ENCODE results near the gene ACY1. TPM values are rescaled to one million over a fixed set of nuclear protein-coding genes. Genes with fewer than 3 reads are reported as not detected.

ACY1 gene
- polyA plus RNA-seq, 1 of the 3 experiments (the other 2 are of a cell fraction), result 93.0 TPM

DNA sequence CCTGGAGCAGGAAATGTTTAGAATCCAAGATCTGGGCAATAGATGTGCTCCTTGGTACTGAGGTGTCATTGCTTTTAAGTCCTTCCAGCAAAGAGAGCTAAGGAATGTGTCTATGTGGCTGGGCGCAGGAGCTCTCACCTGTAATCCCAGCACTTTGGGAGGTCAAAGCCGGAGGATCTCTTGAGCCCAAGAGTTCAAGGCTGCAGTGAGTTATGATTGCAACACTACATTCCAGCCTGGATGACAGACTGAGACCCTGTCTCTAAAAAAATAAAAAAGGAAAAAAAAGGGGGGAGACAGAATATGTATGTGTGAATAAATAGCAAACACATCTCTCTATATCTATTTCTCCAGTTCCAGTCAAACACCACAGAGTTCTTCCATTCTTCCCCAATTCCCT is 32.4 kb upstream of the ACY1 start:
- Histone ChIP-seq H4K20me1 (ENCODE audit: insufficient read depth) (no peaks in the 10 kb centered on the region), H3F3A (replicated peaks; ENCODE audit: insufficient read depth) (peaks cover 15% of the 10 kb centered on the region), H3K79me2 (ENCODE audit: insufficient read depth) (no peaks in the 10 kb centered on the region), H3K9ac (no peak overlapping the region), H3K9me3 (no peaks in the 10 kb centered on the region), H3K4me1 (ENCODE audit: control insufficient read depth in 1 of 2, insufficient read depth in 2 of 2, low read depth in 1 of 2, low read length in 1 of 2) (peaks cover under 1 to 4% of the 10 kb centered on the region in 2 experiments; a peak in 2 of 4 replicates), H3K36me3 (replicated peaks in 1 of 2; ENCODE audit: control insufficient read depth in 1 of 2, insufficient read depth in 2 of 2, low read length in 1 of 2) (peaks cover 0 to 2% of the 10 kb centered on the region in 2 experiments), H3K27me3 (ENCODE audit: insufficient read depth) (no peaks in the 10 kb centered on the region), H3K27ac (ENCODE audit: low read depth in 2 of 2, low read length in 1 of 2) (no peak overlapping the region), H3K9me2 (no peaks in the 10 kb centered on the region), H3K4me3 (ENCODE audit: low read depth in 2 of 2, low read length in 1 of 2) (no peak overlapping the region), H2AFZ (ENCODE audit: low read depth) (no peak overlapping the region), H3K4me2 (no peak overlapping the region)
- DNase-seq, result no peak
- 98% methylated on average over 2 of the region's 2 CpGs for WGBS (ENCODE audit: low lambda C conversion rate)
- ChIA-PET POLR2A (no interaction called here), CTCF (interaction anchor here (1.3 to 6.2 kb wide), 3 partner anchors 9 to 172 kb away, joined by 3 to 44 read pairs (median 10); partner anchors contain the start of genes ABHD14A, ABHD14B, PARP3 and RRP9)
- TF ChIP-seq FOXJ3 (CRISPR knock-in tag; IDR thresholded peaks at IDR 0.05), result no peak
- TF ChIP-seq EZH2phosphoT487 (IDR thresholded peaks at IDR 0.05; ENCODE audit: borderline replicate concordance, low read depth), result no peak
- no peak for TF ChIP-seq GATA2 (CRISPR knock-in tag; IDR thresholded peaks at IDR 0.05)
- TF ChIP-seq TCF12 (IDR thresholded peaks at IDR 0.05), result no peak
- TF ChIP-seq, protein P1, sequence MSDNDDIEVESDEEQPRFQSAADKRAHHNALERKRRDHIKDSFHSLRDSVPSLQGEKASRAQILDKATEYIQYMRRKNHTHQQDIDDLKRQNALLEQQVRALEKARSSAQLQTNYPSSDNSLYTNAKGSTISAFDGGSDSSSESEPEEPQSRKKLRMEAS (IDR thresholded peaks at IDR 0.05; ENCODE audit: low read depth), result no peak
- TF ChIP-seq RFX5 (IDR thresholded peaks at IDR 0.05; ENCODE audit: low read length), result no peak
- no peak for TF ChIP-seq GABPA (IDR thresholded peaks at IDR 0.05; ENCODE audit: low read depth)
- TF ChIP-seq ZBTB33 (IDR thresholded peaks at IDR 0.05; ENCODE audit: borderline replicate concordance, low read depth), result no peak
- TF ChIP-seq ELF1 (IDR thresholded peaks at IDR 0.05), result no peak
- TF ChIP-seq CHD2 (IDR thresholded peaks at IDR 0.05; ENCODE audit: low read length, partially characterized antibody), result no peak
- TF ChIP-seq SIN3A (IDR thresholded peaks at IDR 0.05; ENCODE audit: borderline replicate concordance, low read depth, low read length), result no peak
- TF ChIP-seq, protein P2, sequence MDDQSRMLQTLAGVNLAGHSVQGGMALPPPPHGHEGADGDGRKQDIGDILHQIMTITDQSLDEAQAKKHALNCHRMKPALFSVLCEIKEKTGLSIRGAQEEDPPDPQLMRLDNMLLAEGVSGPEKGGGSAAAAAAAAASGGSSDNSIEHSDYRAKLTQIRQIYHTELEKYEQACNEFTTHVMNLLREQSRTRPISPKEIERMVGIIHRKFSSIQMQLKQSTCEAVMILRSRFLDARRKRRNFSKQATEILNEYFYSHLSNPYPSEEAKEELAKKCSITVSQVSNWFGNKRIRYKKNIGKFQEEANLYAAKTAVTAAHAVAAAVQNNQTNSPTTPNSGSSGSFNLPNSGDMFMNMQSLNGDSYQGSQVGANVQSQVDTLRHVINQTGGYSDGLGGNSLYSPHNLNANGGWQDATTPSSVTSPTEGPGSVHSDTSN (IDR thresholded peaks at IDR 0.05), result no peak
- TF ChIP-seq RXRA (IDR thresholded peaks at IDR 0.05; ENCODE audit: borderline replicate concordance, low read depth), result no peak
- no peak for TF ChIP-seq MEF2A (IDR thresholded peaks at IDR 0.05; ENCODE audit: borderline replicate concordance, low read depth)
- TF ChIP-seq, protein P3, sequence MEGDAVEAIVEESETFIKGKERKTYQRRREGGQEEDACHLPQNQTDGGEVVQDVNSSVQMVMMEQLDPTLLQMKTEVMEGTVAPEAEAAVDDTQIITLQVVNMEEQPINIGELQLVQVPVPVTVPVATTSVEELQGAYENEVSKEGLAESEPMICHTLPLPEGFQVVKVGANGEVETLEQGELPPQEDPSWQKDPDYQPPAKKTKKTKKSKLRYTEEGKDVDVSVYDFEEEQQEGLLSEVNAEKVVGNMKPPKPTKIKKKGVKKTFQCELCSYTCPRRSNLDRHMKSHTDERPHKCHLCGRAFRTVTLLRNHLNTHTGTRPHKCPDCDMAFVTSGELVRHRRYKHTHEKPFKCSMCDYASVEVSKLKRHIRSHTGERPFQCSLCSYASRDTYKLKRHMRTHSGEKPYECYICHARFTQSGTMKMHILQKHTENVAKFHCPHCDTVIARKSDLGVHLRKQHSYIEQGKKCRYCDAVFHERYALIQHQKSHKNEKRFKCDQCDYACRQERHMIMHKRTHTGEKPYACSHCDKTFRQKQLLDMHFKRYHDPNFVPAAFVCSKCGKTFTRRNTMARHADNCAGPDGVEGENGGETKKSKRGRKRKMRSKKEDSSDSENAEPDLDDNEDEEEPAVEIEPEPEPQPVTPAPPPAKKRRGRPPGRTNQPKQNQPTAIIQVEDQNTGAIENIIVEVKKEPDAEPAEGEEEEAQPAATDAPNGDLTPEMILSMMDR (IDR thresholded peaks at IDR 0.05), result no peak
- no peak for TF ChIP-seq TEAD4 (IDR thresholded peaks at IDR 0.05; ENCODE audit: borderline replicate concordance, insufficient read depth)
- no peak for TF ChIP-seq RAD21 (IDR thresholded peaks at IDR 0.05; ENCODE audit: low read length)
- TF ChIP-seq, protein P4, sequence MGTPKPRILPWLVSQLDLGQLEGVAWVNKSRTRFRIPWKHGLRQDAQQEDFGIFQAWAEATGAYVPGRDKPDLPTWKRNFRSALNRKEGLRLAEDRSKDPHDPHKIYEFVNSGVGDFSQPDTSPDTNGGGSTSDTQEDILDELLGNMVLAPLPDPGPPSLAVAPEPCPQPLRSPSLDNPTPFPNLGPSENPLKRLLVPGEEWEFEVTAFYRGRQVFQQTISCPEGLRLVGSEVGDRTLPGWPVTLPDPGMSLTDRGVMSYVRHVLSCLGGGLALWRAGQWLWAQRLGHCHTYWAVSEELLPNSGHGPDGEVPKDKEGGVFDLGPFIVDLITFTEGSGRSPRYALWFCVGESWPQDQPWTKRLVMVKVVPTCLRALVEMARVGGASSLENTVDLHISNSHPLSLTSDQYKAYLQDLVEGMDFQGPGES (IDR thresholded peaks at IDR 0.05; ENCODE audit: low read depth, low read length), result no peak
- no peak for TF ChIP-seq NFIC (IDR thresholded peaks at IDR 0.05; ENCODE audit: borderline replicate concordance)
- no peak for TF ChIP-seq USF1 (IDR thresholded peaks at IDR 0.05; ENCODE audit: borderline replicate concordance, low read depth)
